HG03439 (cell line): Measurements from ENCODE around the gene OR2M3.
"Not testable (repeated sequence)": the region's sequence is repeated elsewhere in the genome, so short reads cannot be mapped to it uniquely, and the experiment has no call there.

Source experiments
- ATAC-seq: cut with Tn5 transposase; IDR thresholded peaks from one replicate; pipeline ENCODE4 v1.9.1; 2021; ENCODE audit warnings: mild to moderate bottlenecking, moderate library complexity; ENCODE audit not compliant: unreplicated experiment

The OR2M3 gene, protein sequence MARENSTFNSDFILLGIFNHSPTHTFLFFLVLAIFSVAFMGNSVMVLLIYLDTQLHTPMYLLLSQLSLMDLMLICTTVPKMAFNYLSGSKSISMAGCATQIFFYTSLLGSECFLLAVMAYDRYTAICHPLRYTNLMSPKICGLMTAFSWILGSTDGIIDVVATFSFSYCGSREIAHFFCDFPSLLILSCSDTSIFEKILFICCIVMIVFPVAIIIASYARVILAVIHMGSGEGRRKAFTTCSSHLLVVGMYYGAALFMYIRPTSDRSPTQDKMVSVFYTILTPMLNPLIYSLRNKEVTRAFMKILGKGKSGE

DNA sequence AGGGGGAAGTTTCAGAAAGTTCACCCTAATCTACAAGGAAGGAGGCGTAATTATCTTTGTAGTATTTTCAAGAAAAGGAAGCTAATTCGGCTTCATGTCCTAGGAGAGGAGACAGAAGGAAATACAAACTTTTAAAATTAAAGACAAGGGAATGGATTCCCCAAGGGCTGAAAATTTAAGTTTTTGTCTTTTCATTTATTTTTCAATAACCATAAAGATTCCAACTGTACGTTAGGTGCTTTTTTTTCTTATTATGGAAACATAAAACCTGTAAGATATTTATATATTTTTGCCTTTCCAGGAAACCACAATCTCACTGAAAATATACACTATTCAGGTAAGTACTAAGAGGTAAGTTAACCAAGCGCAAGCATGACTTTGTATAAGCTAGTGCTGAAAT is at the start of gene OR2M3:
Gene OR2M3, plus strand, starts transcription at position 301 of the 400 bp plus-strand sequence. CDS start 5,803 bp downstream, outside the sequence.
- no peak for ATAC-seq

- ATAC-seq: no peak
Measured at GRCh38 chr1:248152056-248152827, 44.8 kb upstream of the OR2M3 start.

DNA sequence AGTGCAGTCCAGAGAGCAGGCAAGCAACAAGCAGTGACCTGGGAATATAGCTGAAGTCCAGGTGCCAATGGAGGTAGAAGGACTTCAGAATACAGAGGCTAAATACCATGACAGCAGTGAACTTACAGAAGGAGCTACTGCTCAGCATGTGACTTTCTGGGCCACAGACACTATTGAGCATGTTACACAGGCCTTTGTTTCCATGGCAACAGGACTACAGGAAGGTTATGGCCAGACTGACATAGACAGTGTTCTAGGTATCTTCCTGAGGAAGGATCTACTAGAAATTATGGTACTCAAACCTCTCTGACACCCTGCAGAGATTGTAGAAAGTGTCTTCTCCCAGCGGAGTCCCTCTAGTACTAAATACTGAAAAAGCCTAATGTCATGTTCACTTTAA is 41.1 kb upstream of the OR2M3 start:
- no peak for ATAC-seq

- no peak for ATAC-seq
Measured at GRCh38 chr1:248158758-248159157, 38.3 kb upstream of the OR2M3 start.

- no peak for ATAC-seq
Measured at GRCh38 chr1:248164031-248164430, 33.0 kb upstream of the OR2M3 start.

DNA sequence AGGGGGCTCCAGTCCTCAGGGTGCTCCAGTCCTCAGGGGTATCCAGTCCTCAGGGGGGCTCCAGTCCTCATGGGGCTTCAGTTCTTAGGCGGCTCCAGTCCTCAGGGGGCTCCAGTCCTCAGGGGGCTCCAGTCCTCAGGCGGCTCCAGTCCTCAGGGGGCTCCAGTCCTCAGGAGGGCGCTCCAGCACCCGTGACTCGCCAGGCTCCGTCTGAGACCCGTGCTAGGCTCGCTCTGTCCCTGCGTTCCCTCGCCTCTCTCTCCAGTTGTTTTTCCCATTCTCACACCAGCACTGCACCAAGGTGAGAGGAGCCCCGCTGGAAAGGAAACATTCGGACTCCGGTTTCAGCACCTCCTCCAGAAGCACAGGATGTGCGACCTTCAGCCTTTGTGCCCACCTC is 31.9 kb upstream of the OR2M3 start:
- ATAC-seq: no peak

- ATAC-seq: no peak
Measured at GRCh38 chr1:248174521-248174920, 22.5 kb upstream of the OR2M3 start, which contains the start of gene OR2M2. TSS of gene OR2M2 (plus strand) at chr1:248174821. CDS start at chr1:248179986, 5,165 bp downstream.

DNA sequence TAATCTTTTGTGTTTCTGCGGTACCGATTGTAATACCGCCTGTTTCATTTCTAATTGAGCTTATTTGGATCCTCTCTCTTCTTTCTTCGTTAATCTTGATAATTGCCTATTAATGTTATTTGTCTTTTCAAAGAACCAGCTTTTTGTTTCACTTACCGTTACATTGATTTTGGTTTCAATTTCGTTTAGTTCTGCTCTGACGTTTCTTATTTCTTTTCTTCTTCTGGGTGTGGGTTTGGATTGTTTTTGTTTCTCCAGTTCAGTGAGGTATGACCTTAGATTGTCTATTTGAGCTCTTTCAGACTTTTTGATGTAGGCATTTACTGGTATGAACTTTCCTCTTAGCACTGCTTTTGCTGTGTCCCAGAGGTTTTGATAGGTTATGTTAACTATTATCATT is 13.1 kb upstream of the OR2M3 start:
- ATAC-seq: no peak

- ATAC-seq: no peak
Measured at GRCh38 chr1:248187363-248187762, 9.7 kb upstream of the OR2M3 start.

GRCh38 chr1:248189026-248189425 is 8.0 kb upstream of the OR2M3 start:
- ATAC-seq: no peak

DNA sequence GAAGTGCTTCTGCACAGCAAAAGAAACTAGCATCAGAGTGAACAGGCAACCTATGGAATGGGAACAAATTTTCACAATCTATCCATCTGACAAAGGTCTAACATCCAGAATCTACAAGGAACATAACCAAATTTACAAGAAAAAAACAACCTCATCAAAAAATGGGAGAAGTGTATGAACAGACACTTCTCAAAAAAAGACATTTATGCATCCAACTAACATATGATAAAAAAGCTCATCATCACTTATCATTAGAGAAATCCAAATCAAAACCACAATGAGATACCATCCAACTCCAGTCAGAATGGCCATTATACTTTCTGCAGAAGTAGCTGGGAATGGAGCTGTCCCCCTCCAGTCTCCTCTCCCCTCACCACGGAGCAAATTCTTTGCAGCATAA is 2.9 kb upstream of the OR2M3 start:
- ATAC-seq: no peak

DNA sequence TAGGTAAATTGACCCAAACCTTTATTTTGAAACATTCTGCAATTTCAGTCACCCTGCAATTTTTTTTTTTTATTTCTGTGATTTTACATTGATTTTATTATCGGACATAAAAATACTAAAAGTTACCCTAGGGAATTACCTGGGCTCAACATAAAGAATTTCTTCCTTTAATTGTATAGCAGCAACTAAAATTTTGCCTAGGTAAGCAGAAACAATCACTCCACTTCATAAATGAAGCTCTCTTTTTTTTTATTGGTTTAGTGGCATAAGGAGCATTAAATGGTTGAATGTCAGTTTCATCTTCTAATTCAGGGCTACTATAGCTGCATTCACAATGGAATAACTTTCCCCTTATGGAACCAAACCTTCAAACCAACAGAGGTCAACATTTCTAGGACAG is 18.8 kb downstream of the OR2M3 start:
- ATAC-seq: no peak

GRCh38 chr1:248225537-248225936 is 28.5 kb downstream of the OR2M3 start:
- no peak for ATAC-seq

DNA sequence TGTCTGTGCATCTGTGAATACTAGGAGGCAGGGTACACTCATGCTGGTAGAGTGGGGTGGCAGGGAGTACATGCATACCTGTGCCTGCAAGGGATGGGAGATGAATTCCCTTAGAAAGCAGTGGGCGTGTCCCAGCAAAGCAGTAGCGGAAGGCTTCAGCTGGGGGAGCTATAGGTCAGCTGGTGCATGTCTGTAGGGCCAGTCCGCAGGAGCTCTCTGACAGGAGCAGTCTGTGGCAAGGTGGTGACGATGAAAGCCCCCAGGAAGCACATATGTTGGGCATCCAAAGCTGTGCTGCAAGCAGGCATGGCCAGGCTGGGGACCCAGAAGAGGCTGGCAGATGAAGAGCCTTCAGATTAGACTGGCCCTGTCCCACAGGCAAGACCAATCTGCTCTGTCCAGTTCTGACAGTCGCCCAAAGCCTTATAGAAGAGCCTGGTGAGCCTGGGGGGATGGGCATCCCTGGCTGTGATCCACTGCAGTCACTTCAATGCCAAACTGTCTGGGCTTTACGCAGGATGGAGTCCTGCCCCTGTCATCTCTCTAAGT is 32.4 kb downstream of the OR2M3 start:
- ATAC-seq: no peak

DNA sequence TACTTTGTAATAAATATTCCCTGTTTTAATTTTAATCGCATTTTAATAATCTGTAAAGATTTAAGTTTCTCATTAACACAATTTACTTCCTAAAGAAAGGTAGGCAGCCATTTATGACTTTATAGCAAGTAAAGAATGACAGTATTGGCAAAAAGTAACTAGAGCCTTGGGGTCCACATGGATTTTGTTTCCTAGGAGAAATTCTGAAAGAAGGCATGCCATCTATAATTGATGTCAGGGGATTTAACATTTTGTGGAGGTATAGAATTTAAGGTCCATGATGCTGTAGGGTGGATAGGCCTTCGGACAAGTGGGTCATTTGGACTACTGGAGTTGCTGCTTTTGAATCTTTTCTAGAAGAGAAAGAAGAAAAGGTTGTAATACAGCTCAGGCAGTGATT is 34.1 kb downstream of the OR2M3 start, which contains the start of gene OR2M4:
Gene OR2M4, plus strand, starts transcription at position 301 of the 400 bp plus-strand sequence. CDS start 7,512 bp downstream, outside the sequence.
- no peak for ATAC-seq

DNA sequence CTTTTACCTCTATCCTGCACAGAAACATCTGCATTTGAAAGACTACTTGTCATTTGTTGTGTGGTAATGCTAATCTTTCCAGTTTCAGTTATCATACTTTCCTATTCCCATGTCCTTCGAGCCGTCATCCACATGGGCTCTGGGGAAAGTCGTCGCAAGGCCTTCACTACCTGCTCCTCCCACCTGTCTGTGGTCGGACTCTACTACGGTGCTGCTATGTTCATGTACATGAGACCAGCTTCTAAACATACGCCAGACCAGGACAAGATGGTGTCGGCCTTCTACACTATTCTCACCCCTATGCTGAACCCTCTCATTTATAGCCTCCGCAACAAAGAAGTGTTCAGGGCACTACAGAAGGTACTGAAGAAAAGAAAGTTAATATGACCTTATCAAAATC is 42.4 kb downstream of the OR2M3 start:
- ATAC-seq: no peak

DNA sequence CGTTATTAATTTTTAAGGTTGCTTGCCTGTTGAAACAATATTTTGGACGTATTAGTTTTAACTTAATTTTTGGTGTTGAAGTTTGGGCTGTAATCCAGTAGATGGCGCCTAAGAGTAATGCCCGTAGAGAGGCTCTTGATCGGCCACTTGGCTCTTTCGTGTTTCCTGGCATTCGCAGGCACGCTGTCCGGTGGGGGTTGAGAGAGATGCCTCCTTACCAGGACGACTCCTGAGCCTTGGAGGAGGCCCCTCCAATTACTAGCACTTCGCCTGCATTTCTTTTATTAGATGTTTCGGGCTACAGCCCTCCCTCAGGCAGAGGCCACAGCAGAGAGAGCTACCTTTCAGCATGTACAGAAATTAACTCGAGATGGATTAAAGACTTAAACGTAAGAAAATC is 46.1 kb downstream of the OR2M3 start:
- ATAC-seq: peak; percentile 86

- not testable (repeated sequence) for ATAC-seq
Measured at GRCh38 chr1:248259309-248259708, 62.2 kb downstream of the OR2M3 start.
